H9 (cell line): ENCODE data around the gene ABCB1. TPM values are rescaled to one million over a fixed set of nuclear protein-coding genes. Genes with fewer than 3 reads are reported as not detected.

Source experiments
- DNase-seq: peaks from one replicate; pipeline ENCODE4 v3.0.0-alpha.2; 2017
- H2AFZ ChIP-seq: one replicate; pipeline ENCODE4 v1.6.1; 2013; ENCODE audit warnings: mild to moderate bottlenecking, low read length, control low read depth, moderate library complexity
- H2AK5ac ChIP-seq: 2 replicates; pipeline ENCODE4 v1.6.1; 2013; ENCODE audit warnings: low read length, control low read depth, mixed read lengths; ENCODE audit not compliant: insufficient read length
- H2BK120ac ChIP-seq: one replicate; pipeline ENCODE4 v1.6.1; 2013; ENCODE audit warnings: low read depth, mild to moderate bottlenecking, low read length, control low read depth, inconsistent platforms; ENCODE audit not compliant: poor library complexity, severe bottlenecking
- H2BK12ac ChIP-seq: 2 replicates; pipeline ENCODE4 v1.6.1; 2013; ENCODE audit warnings: low read length, control low read depth, mixed read lengths, low read depth; ENCODE audit not compliant: insufficient read length
- H2BK15ac ChIP-seq: 2 replicates; pipeline ENCODE4 v1.6.1; 2013; ENCODE audit warnings: low read depth, low read length, control low read depth
- H2BK20ac ChIP-seq: one replicate; pipeline ENCODE4 v1.6.1; 2013; ENCODE audit warnings: low read depth, mild to moderate bottlenecking, low read length, control low read depth, inconsistent platforms; ENCODE audit not compliant: poor library complexity, severe bottlenecking
- H2BK5ac ChIP-seq: 2 replicates; pipeline ENCODE4 v1.6.1; 2013; ENCODE audit warnings: low read length, control low read depth, mixed read lengths; ENCODE audit not compliant: insufficient read length
- H3K14ac ChIP-seq: 2 replicates; pipeline ENCODE4 v1.6.1; 2013; ENCODE audit warnings: low read length, control low read depth; ENCODE audit not compliant: insufficient read depth
- H3K18ac ChIP-seq: 2 replicates; pipeline ENCODE4 v1.6.1; 2013; ENCODE audit warnings: low read depth, mild to moderate bottlenecking, mixed read lengths, low read length, control low read depth; ENCODE audit not compliant: insufficient read length
- H3K23ac ChIP-seq: 2 replicates; pipeline ENCODE4 v1.6.1; 2013; ENCODE audit warnings: low read length, control low read depth, mixed read lengths, low read depth; ENCODE audit not compliant: insufficient read length
- H3K23me2 ChIP-seq: 2 replicates; pipeline ENCODE4 v1.6.1; 2013; ENCODE audit warnings: low read depth, mild to moderate bottlenecking, mixed read lengths, low read length, control low read depth; ENCODE audit not compliant: insufficient read length, poor library complexity, severe bottlenecking
- H3K27ac ChIP-seq: 2 replicates; pipeline ENCODE4 v1.5.1; 2013; ENCODE audit warnings: low read length, control low read depth, mixed read lengths, low read depth; ENCODE audit not compliant: insufficient read length
- H3K27me3 ChIP-seq: 2 replicates; pipeline ENCODE4 v1.6.1; 2013; ENCODE audit warnings: low read length, control low read depth, inconsistent platforms; ENCODE audit not compliant: insufficient read depth
- H3K4ac ChIP-seq: 2 replicates; pipeline ENCODE4 v1.6.1; 2013; ENCODE audit warnings: low read depth, mild to moderate bottlenecking, control low read depth, inconsistent platforms, low read length, moderate library complexity
- H3K4me1 ChIP-seq: 2 replicates; pipeline ENCODE4 v1.6.1; 2013; ENCODE audit warnings: low read length, control low read depth, inconsistent platforms; ENCODE audit not compliant: insufficient read depth
- H3K4me2 ChIP-seq: 2 replicates; pipeline ENCODE4 v1.6.1; 2013; ENCODE audit warnings: low read length, control low read depth, mixed read lengths; ENCODE audit not compliant: insufficient read length, insufficient read depth
- H3K56ac ChIP-seq: 2 replicates; pipeline ENCODE4 v1.6.1; 2013; ENCODE audit warnings: low read depth, mild to moderate bottlenecking, mixed read lengths, low read length, control low read depth; ENCODE audit not compliant: insufficient read length
- H3K79me1 ChIP-seq: 2 replicates; pipeline ENCODE4 v1.6.1; 2013; ENCODE audit warnings: low read depth, mild to moderate bottlenecking, moderate library complexity, low read length, control low read depth, inconsistent platforms; ENCODE audit not compliant: insufficient read depth, poor library complexity, severe bottlenecking
- H3K79me2 ChIP-seq: 2 replicates; pipeline ENCODE4 v1.6.1; 2013; ENCODE audit warnings: low read length, control low read depth, inconsistent platforms; ENCODE audit not compliant: insufficient read depth
- H3K9ac ChIP-seq: 2 replicates; pipeline ENCODE4 v1.6.1; 2013; ENCODE audit warnings: low read length, control low read depth, mixed read lengths; ENCODE audit not compliant: insufficient read length; ENCODE audit errors: extremely low read depth
- H3K9me3 ChIP-seq: one replicate; pipeline ENCODE4 v1.6.1; 2013; ENCODE audit warnings: low read depth, low read length, inconsistent platforms; ENCODE audit not compliant: control insufficient read depth
- H3T11ph ChIP-seq: one replicate; pipeline ENCODE4 v1.6.1; 2013; ENCODE audit warnings: mild to moderate bottlenecking, low read length, control low read depth, inconsistent platforms
- H4K20me1 ChIP-seq: one replicate; pipeline ENCODE4 v1.6.1; 2013; ENCODE audit not compliant: control insufficient read depth, insufficient read length, insufficient read depth
- H4K5ac ChIP-seq: 2 replicates; pipeline ENCODE4 v1.6.1; 2013; ENCODE audit warnings: low read depth, mild to moderate bottlenecking, mixed read lengths, low read length, control low read depth; ENCODE audit not compliant: insufficient read length
- H4K8ac ChIP-seq: replicated peaks from 2 replicates; pipeline ENCODE4 v1.6.1; 2013; ENCODE audit warnings: low read length, control low read depth, mixed read lengths, low read depth; ENCODE audit not compliant: insufficient read length
- H4K91ac ChIP-seq: 2 replicates; pipeline ENCODE4 v1.6.1; 2013; ENCODE audit warnings: low read depth, mild to moderate bottlenecking, moderate library complexity, mixed read lengths, low read length, control low read depth; ENCODE audit not compliant: insufficient read length
- H3K27ac Mint-ChIP-seq, 3 experiments: 2 replicates in 2 of 3; 3 replicates in 1 of 3; pipeline ENCODE4 v1.8.0; 2020 to 2021; ENCODE audit warnings: mixed read lengths in 3 of 3, mild to moderate bottlenecking in 1 of 3, moderate library complexity in 1 of 3
- H3K27me3 Mint-ChIP-seq: 2 replicates; pipeline ENCODE4 v1.8.0; 2021; ENCODE audit warnings: low read depth, mild to moderate bottlenecking, moderate library complexity, mixed read lengths
- H3K36me3 Mint-ChIP-seq, 3 experiments: 2 replicates in 2 of 3; 3 replicates in 1 of 3; pipeline ENCODE4 v1.8.0; 2020 to 2021; ENCODE audit warnings: low read depth in 3 of 3, mixed read lengths in 3 of 3; ENCODE audit not compliant: insufficient read depth in 1 of 3
- H3K4me1 Mint-ChIP-seq, 2 experiments: 2 replicates each; pipeline ENCODE4 v1.8.0; 2020; ENCODE audit warnings: mixed read lengths in 2 of 2
- H3K4me3 Mint-ChIP-seq, 2 experiments: 2 replicates in 1 of 2; 3 replicates in 1 of 2; pipeline ENCODE4 v1.8.0; 2020 to 2021; ENCODE audit warnings: mild to moderate bottlenecking in 2 of 2, mixed read lengths in 2 of 2, moderate library complexity in 1 of 2
- H3K9me3 Mint-ChIP-seq, 2 experiments: 2 replicates in 1 of 2; 3 replicates in 1 of 2; pipeline ENCODE4 v1.8.0; 2020; ENCODE audit warnings: mild to moderate bottlenecking in 2 of 2, mixed read lengths in 2 of 2, moderate library complexity in 1 of 2
- CTCF ChIP-seq: fragments of 200-600 bp; sonication (generic); conservative IDR thresholded peaks from 3 replicates; pipeline ENCODE4 v1.8.0; 2021; ENCODE audit warnings: antibody characterized with exemption, mild to moderate bottlenecking
- WGBS: extraction: QIAGEN DNeasy Blood & Tissue Kit; methylation state at CpG from one replicate; pipeline ENCODE4 v1.1.7; 2013; ENCODE audit warnings: missing lambda C conversion rate, low lambda C conversion rate, mixed read lengths; ENCODE audit not compliant: insufficient read length; ENCODE audit errors: extremely low coverage; 5-methylcytosine and 5-hydroxymethylcytosine counted together
- total RNA-seq: library from RNA; stranded (reverse); gene quantifications from 2 replicates; pipeline ENCODE4 v1.2.1, GENCODE V29; 2021

The ABCB1 gene
- total RNA-seq, 1 experiment from 2014 or later = 0.33 TPM

- no peak overlapping the region for H3K27ac Mint-ChIP-seq
- Histone ChIP-seq H4K91ac (no peak overlapping the region), H3K4ac (no peak overlapping the region), H3K14ac (no peak overlapping the region), H3K23ac (no peak overlapping the region), H3K56ac (no peak overlapping the region), H3K27me3 (peaks cover 12% of the 10 kb centered on the region; the same call in 1 of the 2 replicates), H3K9ac (no peak overlapping the region), H2AFZ (no peak overlapping the region), H3K23me2 (peaks cover 10% of the 10 kb centered on the region), H3K27ac (no peak overlapping the region), H2AK5ac (no peak overlapping the region), H2BK5ac (no peak overlapping the region), H2BK20ac (no peak overlapping the region), H3K79me1 (no peaks in the 10 kb centered on the region), H2BK12ac (no peak overlapping the region), H4K20me1 (no peaks in the 10 kb centered on the region), H3K4me2 (no peak overlapping the region), H4K8ac (no peak overlapping the region), H3T11ph (no peak overlapping the region), H3K79me2 (no peaks in the 10 kb centered on the region), H2BK120ac (no peak overlapping the region), H4K5ac (no peak overlapping the region), H3K4me1 (no peaks in the 10 kb centered on the region), H3K9me3 (no peaks in the 10 kb centered on the region), H3K18ac (no peak overlapping the region), H2BK15ac (no peak overlapping the region)
- no peak for TF ChIP-seq CTCF
- H3K9me3 Mint-ChIP-seq = peaks cover 0 to 3% of the 10 kb centered on the region in 2 experiments; a peak in 3 of 5 replicates
- no peak overlapping the region for H3K4me3 Mint-ChIP-seq
- no peak for DNase-seq
- H3K27me3 Mint-ChIP-seq = peaks cover 49% of the 10 kb centered on the region
- no CpG with 5 or more reads among the region's 1 CpG for WGBS
- peaks cover 8 to 11% of the 10 kb centered on the region in 2 experiments for H3K4me1 Mint-ChIP-seq
- H3K36me3 Mint-ChIP-seq = no peaks in the 10 kb centered on the region
Measured at GRCh38 chr7:87604264-87604663, 3.6 kb upstream of the ABCB1 start.
